DND-41 (cell line): Measurements from ENCODE around the gene COX10.
A peak's percentile ranks its signal among the peaks of the same experiment; 100 is the strongest.

Experiments
- ATAC-seq: fragments of 200-7000 bp; cut with Tn5 transposase; 3 replicates; pipeline ENCODE4 v1.9.1; 2021; ENCODE audit warnings: low read depth; ENCODE audit not compliant: insufficient read depth
- DNase-seq: peaks from one replicate; pipeline ENCODE4 v3.0.0-alpha.2; 2020
- H2AFZ ChIP-seq: 2 replicates; pipeline ENCODE4 v1.6.0; 2012; ENCODE audit warnings: low read depth, low read length
- H3K27ac ChIP-seq: 2 replicates; pipeline ENCODE4 v1.5.1; 2012; ENCODE audit warnings: low read length, inconsistent platforms
- H3K27me3 ChIP-seq: fragments of 200-600 bp; sonication (generic); 2 replicates; pipeline ENCODE4 v1.6.0; 2012; ENCODE audit warnings: low read length, mild to moderate bottlenecking, inconsistent platforms; ENCODE audit not compliant: insufficient read depth, poor library complexity
- H3K36me3 ChIP-seq: 2 replicates; pipeline ENCODE4 v1.5.1; 2012; ENCODE audit warnings: low read length, inconsistent platforms; ENCODE audit not compliant: insufficient read depth
- H3K4me1 ChIP-seq: 2 replicates; pipeline ENCODE4 v1.5.1; 2012; ENCODE audit warnings: mild to moderate bottlenecking, low read length; ENCODE audit not compliant: insufficient read depth
- H3K4me2 ChIP-seq: 2 replicates; pipeline ENCODE4 v1.6.0; 2012; ENCODE audit warnings: mild to moderate bottlenecking, moderate library complexity, low read length, inconsistent platforms; ENCODE audit not compliant: insufficient read depth
- H3K4me3 ChIP-seq, 2 experiments: fragments of 200-600 bp in 1 of 2; shearing (Covaris generic) in 1 of 2; 2 replicates each; pipeline ENCODE4 v1.5.1; 2012 to 2016; ENCODE audit warnings: inconsistent platforms in 2 of 2, low read length in 2 of 2, mild to moderate bottlenecking in 2 of 2, low read depth in 1 of 2, moderate library complexity in 1 of 2
- H3K79me2 ChIP-seq: 2 replicates; pipeline ENCODE4 v1.6.0; 2012; ENCODE audit warnings: low read length, inconsistent platforms; ENCODE audit not compliant: insufficient read depth
- H3K9ac ChIP-seq: 2 replicates; pipeline ENCODE4 v1.6.0; 2012; ENCODE audit warnings: low read depth, mild to moderate bottlenecking, inconsistent platforms, low read length, moderate library complexity
- H3K9me3 ChIP-seq: 2 replicates; pipeline ENCODE4 v1.5.1; 2012; ENCODE audit warnings: low read length, moderate library complexity, mild to moderate bottlenecking, inconsistent platforms; ENCODE audit not compliant: insufficient read depth, severe bottlenecking
- H4K20me1 ChIP-seq: 2 replicates; pipeline ENCODE4 v1.6.0; 2012; ENCODE audit warnings: low read length; ENCODE audit not compliant: insufficient read depth
- EZH2 ChIP-seq: IDR thresholded peaks from 3 replicates; pipeline ENCODE4 v1.6.1; 2012; ENCODE audit warnings: borderline replicate concordance, low read depth, mild to moderate bottlenecking, moderate library complexity, low read length, inconsistent platforms; ENCODE audit not compliant: severe bottlenecking
- TF ChIP-seq, protein P1 (sequence below): IDR thresholded peaks from 2 replicates; pipeline ENCODE4 v1.5.1; 2012; ENCODE audit warnings: borderline replicate concordance, low read length, moderate library complexity, mild to moderate bottlenecking; ENCODE audit not compliant: poor library complexity, severe bottlenecking; ENCODE audit errors: extremely low read depth

Gene COX10

DNA sequence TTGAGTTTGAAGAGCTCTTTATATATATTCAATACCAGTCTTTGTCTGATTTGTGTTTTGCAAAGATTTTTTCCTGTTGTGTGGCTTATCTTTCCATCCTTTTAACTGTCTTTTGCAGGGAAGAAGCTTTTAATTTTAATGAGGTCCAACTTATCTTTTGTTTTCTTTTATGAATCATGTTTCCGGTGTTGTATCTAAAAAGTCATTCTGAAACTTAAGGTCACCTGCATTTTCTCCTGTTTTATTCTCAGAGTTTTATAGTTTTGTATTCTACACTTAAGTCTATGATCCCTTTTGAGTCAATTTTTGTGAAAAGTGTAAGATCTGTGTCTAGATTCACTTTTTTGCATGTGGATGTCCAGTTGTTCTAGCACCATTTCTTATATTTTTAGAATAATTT is 24.6 kb upstream of the COX10 start:
- Histone ChIP-seq H3K27ac (no peak overlapping the region), H3K36me3 (no peaks in the 10 kb centered on the region), H3K9me3 (no peaks in the 10 kb centered on the region), H2AFZ (no peak overlapping the region), H4K20me1 (peaks cover 5% of the 10 kb centered on the region; the same call in 1 of the 2 replicates), H3K4me3 (no peak overlapping the region), H3K4me2 (no peak overlapping the region), H3K27me3 (no peaks in the 10 kb centered on the region), H3K79me2 (0 out of 2 replicates have a peak, but pooled peaks cover 4% of the 10 kb centered on the region), H3K9ac (no peak overlapping the region), H3K4me1 (no peaks in the 10 kb centered on the region)
- DNase-seq (no peak), ATAC-seq (no peak)
- TF ChIP-seq, protein P1, sequence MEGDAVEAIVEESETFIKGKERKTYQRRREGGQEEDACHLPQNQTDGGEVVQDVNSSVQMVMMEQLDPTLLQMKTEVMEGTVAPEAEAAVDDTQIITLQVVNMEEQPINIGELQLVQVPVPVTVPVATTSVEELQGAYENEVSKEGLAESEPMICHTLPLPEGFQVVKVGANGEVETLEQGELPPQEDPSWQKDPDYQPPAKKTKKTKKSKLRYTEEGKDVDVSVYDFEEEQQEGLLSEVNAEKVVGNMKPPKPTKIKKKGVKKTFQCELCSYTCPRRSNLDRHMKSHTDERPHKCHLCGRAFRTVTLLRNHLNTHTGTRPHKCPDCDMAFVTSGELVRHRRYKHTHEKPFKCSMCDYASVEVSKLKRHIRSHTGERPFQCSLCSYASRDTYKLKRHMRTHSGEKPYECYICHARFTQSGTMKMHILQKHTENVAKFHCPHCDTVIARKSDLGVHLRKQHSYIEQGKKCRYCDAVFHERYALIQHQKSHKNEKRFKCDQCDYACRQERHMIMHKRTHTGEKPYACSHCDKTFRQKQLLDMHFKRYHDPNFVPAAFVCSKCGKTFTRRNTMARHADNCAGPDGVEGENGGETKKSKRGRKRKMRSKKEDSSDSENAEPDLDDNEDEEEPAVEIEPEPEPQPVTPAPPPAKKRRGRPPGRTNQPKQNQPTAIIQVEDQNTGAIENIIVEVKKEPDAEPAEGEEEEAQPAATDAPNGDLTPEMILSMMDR = no peak
- no peak for TF ChIP-seq EZH2

DNA sequence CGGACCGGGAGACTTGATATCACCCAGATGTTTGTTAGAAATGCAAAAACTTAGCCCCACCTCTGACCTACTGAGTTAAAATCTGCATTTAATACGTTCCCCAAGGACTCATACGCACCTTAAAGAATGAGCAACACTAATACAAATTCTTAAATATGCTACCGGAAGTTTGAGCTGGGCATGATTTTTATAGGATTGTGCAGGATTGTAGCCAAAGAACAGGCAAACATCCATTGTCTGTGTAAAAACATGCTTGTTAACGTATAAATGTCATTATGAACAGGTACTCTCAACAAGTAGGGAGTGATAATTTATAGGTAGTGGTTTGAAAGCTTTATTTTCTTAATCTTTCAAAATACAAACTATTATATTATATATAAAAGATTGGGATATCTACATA is 22.3 kb upstream of the COX10 start:
- ATAC-seq = no peak
- H3K79me2 ChIP-seq = peaks cover 8% of the 10 kb centered on the region; the same call in 1 of the 2 replicates
- no peak overlapping the region for H3K9ac ChIP-seq

DNA sequence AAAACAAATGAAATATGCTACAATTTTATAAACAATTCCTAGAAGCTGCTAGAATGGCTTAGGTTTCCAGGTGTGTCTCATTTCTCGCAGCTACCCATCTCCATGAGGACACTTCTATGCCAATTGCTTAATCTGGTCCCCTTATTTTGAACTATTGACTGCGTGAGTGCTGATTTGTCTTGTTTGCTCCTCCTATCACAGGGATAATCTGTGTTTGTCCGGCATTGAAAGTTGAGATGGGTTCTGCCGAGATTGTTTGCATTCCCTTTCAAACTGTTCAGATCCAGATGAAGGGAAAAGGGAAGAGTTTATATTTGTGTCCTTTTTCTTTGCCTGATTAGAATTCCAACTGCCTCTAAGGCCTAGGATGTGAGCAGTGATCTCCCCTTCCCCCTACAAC is 21.7 kb upstream of the COX10 start:
- no peak for TF ChIP-seq EZH2
- TF ChIP-seq, protein P1 = no peak
- Histone ChIP-seq H4K20me1 (peaks cover 5% of the 10 kb centered on the region; the same call in 1 of the 2 replicates), H3K36me3 (peaks cover 9% of the 10 kb centered on the region), H3K4me3 (no peak overlapping the region), H3K4me1 (no peaks in the 10 kb centered on the region), H3K9ac (no peak overlapping the region), H3K4me2 (no peak overlapping the region), H3K9me3 (no peaks in the 10 kb centered on the region), H3K79me2 (peaks cover 8% of the 10 kb centered on the region; the same call in 1 of the 2 replicates), H3K27ac (no peak overlapping the region), H3K27me3 (no peaks in the 10 kb centered on the region), H2AFZ (no peak overlapping the region)
- no peak for DNase-seq
- ATAC-seq = no peak

More for the DNA sequence above, 22.3 kb upstream of the COX10 start:
- Histone ChIP-seq H3K4me3 (no peak overlapping the region), H3K27ac (no peak overlapping the region), H4K20me1 (peaks cover 5% of the 10 kb centered on the region; the same call in 1 of the 2 replicates), H3K36me3 (peaks cover 9% of the 10 kb centered on the region), H3K27me3 (no peaks in the 10 kb centered on the region), H3K4me1 (no peaks in the 10 kb centered on the region), H2AFZ (no peak overlapping the region), H3K9me3 (no peaks in the 10 kb centered on the region), H3K4me2 (no peak overlapping the region)
- no peak for TF ChIP-seq EZH2
- TF ChIP-seq, protein P1 = no peak
- no peak for DNase-seq

DNA sequence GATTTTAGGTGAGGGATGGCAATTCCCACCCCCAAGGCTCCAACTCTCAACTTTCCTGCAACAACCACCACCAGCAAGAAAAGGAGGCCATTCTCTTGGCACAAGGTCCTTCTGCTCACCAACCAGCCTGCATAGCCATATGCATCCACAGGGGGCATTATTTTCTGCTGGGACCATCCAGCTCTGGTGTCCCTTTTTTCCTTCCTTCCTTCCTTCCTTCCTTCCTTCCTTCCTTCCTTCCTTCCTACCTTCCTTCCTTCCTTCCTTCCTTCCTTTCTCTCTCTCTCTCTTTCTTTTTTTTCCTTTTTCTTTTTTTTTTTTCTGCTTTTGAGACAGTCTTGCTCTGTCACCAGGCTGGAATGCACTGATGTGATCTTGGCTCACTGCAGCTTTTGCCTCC is 21.1 kb upstream of the COX10 start:
- Histone ChIP-seq H3K79me2 (peaks cover 8% of the 10 kb centered on the region; the same call in 1 of the 2 replicates), H3K27ac (no peak overlapping the region), H3K27me3 (no peaks in the 10 kb centered on the region), H3K36me3 (peaks cover 9% of the 10 kb centered on the region), H3K9ac (no peak overlapping the region), H3K9me3 (no peaks in the 10 kb centered on the region), H3K4me2 (no peak overlapping the region), H3K4me1 (no peaks in the 10 kb centered on the region), H4K20me1 (peaks cover 5% of the 10 kb centered on the region; the same call in 1 of the 2 replicates), H2AFZ (no peak overlapping the region), H3K4me3 (no peak overlapping the region)
- no peak; the same call in 2 of the 3 replicates for ATAC-seq
- DNase-seq = no peak
- no peak for TF ChIP-seq EZH2
- TF ChIP-seq, protein P1 = peak; percentile 60
